HG03097 (cell line): Measurements from ENCODE around the gene DKKL1.
"Not testable (repeated sequence)": the region's sequence is repeated elsewhere in the genome, so short reads cannot be mapped to it uniquely, and the experiment has no call there.

Source experiments
- ATAC-seq: cut with Tn5 transposase; IDR thresholded peaks from one replicate; pipeline ENCODE4 v1.9.1; 2021; ENCODE audit not compliant: unreplicated experiment, low FRiP score

The DKKL1 gene

GRCh38 chr19:49363268-49364082 is at the start of gene DKKL1:
Gene DKKL1 (plus strand): TSS chr19:49363877. CDS start chr19:49363999, 122 bp downstream.
- peak; percentile 65 for ATAC-seq

- no peak for ATAC-seq
Observed at GRCh38 chr19:49315111-49315510, 48.6 kb upstream of the DKKL1 start.

- ATAC-seq: no peak
Observed at GRCh38 chr19:49316284-49316683, 47.4 kb upstream of the DKKL1 start.

DNA sequence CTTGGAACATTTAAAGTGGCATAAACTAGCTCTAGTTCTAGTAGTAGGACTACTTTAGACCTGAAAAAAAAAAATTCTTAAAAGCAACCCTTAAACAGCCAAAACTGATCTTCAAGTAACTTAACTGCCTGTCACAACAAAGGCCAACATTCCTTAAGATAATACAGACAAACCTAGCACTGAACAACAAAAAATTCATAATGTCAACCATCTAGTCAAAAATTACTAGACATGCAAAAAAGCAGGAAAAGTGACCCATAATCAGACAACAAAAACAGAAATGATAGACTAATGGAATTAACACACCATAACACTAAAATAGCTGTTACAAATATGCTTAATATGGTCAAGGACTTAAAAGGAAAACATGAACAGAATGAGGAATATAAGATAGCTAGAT is 45.4 kb upstream of the DKKL1 start:
- no peak for ATAC-seq

GRCh38 chr19:49324801-49325576 is 38.7 kb upstream of the DKKL1 start, which contains the start of gene SLC6A16:
Gene SLC6A16 (minus strand): TSS chr19:49325191. CDS start chr19:49311347, 13,844 bp downstream.
- no peak for ATAC-seq

GRCh38 chr19:49325756-49326155 is 37.9 kb upstream of the DKKL1 start:
- ATAC-seq: not testable (repeated sequence)

DNA sequence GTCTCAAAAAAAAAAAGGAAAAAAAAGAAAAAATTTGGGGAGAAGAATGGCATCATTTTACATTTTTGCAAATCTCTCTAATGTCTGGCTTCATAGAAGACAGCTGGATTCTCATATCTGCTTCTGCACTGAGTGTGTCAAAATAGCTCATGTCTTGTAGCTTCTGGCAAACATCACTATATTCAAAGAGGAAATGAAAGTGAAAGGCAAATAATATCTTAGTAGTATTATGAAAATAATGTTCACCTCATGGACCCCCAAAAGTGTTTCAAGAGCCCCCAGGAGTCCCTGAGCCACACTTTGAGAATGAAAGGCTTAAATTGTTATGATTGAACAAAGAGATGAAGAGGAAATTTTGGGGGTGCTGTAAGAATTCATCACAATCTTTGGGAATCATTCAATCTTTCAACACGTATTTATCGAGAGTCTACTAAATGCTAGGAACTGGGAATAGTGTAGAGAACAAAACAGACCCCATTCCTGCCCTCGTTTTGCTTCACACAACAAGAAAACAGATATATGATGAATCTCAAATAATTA is 37.4 kb upstream of the DKKL1 start:
- no peak for ATAC-seq

DNA sequence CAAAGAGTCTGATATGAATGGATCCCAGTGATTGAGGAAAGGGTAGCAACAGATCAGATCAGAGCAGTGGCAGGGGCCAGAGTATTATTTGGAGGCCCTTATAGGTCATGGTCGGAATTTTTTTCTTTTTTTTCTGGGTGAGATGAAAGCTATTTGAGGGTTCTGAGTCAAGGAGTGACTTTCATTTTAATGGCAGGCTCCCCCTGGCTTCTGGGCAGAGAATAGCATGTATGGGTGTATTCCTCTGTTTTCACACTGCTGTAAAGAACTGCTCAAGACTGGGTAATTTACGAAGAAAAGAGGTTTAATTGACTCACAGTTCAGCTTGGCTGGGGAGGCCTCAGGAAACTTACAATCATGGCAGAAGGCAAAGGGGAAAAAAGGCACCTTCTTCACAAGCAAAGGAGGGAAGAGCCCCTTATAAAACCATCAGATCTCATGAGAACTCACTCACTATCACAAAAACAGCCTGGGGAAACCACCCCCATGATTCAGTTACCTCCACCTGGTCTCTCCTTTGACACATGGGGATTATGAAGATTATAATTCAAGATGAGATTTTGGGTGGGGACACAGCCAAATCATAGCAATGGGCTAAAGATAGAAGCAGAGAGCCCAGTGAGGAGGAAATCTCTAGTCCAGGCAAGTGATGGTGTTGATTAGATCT is 35.7 kb upstream of the DKKL1 start:
- ATAC-seq: no peak

DNA sequence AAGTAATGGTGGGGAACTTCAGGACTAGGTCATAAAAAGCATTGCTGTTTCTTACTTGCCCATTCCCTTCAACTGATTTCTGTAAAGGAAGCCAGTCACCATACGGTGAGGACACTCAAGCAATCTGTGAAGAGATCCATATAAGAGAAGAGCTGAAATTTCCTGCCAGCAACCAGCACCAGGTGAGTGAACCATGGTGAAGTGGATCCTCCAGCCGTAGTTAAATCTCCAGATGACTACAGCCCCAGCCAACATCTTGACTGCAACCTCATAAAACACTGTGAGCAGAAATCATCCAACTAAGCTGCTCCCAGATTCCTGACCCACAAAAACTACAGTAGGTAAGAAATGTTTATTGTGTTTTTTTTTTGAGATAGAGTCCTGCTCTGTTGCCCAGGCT is 34.9 kb upstream of the DKKL1 start:
- no peak for ATAC-seq

GRCh38 chr19:49331187-49331586 is 32.5 kb upstream of the DKKL1 start:
- not testable (repeated sequence) for ATAC-seq

DNA sequence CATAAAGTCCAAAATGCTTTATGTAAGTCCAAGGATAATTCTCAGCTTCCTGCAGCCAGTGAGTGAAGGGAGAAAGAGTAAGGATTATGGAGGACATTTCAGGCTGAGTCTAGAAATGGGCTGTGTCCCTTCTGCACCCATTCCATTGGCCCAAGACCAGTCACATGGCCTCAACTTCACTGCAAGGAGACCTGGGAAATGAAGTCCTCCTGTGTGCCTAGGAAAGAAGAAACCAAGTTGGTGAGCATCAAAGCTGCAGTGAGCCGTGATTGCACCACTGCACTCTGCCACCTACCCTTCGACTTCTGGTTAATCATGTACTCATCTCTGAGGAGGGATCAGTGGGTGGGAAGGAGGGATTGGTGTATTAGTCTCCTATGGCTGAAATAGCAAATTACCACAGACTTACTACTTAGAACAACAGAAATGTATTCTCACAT is 32.0 kb upstream of the DKKL1 start:
- ATAC-seq: peak; percentile 41

- not testable (repeated sequence) for ATAC-seq
Observed at GRCh38 chr19:49332691-49333417, 30.8 kb upstream of the DKKL1 start.

- no peak for ATAC-seq
Observed at GRCh38 chr19:49333418-49333805, 30.3 kb upstream of the DKKL1 start.

GRCh38 chr19:49333811-49334288 is 29.8 kb upstream of the DKKL1 start:
- ATAC-seq: peak; percentile 53

DNA sequence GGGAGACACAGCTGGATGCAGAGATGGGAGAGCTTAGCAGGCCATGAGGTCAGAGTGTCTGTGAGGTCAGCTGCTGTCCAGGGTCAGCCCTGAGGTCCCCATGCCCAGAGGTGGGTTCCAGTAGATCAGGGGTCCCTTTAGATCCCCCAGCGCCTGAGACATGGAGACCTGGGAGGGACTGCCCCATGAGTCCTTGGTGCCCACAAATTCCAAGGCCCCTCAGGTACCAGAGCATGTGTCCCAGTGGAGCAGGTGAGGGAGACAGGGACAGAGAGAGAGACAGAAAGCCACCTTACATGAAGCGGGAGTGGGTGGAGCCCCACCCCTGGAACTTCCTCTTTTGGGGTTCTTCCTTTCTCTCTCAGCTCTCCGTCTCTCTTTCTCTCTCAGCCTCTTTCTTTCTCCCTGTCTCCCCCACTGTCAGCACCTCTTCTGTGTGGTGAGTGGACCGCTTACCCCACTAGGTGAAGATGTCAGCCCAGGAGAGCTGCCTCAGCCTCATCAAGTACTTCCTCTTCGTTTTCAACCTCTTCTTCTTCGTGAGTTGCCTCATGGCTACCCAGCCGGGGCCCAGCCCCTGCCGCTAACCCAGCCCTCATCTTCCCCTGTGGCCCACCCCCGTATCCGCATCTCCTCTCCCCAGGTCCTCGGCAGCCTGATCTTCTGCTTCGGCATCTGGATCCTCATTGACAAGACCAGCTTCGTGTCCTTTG is 28.4 kb upstream of the DKKL1 start, which contains the start of gene CD37:
Gene CD37, plus strand, starts transcription at position 336 of the 713 bp plus-strand sequence. Its CDS starts 135 bp downstream, at position 471.
- no peak for ATAC-seq

GRCh38 chr19:49335784-49336481 is 27.7 kb upstream of the DKKL1 start:
- ATAC-seq: no peak

- ATAC-seq: no peak
Observed at GRCh38 chr19:49336482-49337266, 27.0 kb upstream of the DKKL1 start.
